Measurements from ENCODE around the gene DPEP3. TPM values are rescaled to one million over a fixed set of nuclear protein-coding genes. Genes with fewer than 3 reads are reported as not detected.
"Not testable (repeated sequence)": the region's sequence is repeated elsewhere in the genome, so short reads cannot be mapped to it uniquely, and the experiment has no call there.

Gene DPEP3
- total RNA-seq, 1 experiment from 2014 or later = not detected

GRCh38 chr16:68013440-68013839 is 33.1 kb upstream of the DPEP3 start:
- H3K9me3 ChIP-seq (ENCODE audit: low read length) = no peaks in the 10 kb centered on the region
- DNase-seq (no peak), ATAC-seq (no peak)
- no peak overlapping the region for H3K4me2 ChIP-seq (ENCODE audit: low read length)
- intact Hi-C loops (cut with micrococcal nuclease) = no loop called here
- ChIA-PET POLR2A (ENCODE audit: unreplicated experiment) (no interaction called here), CTCF (no interaction called here)
- H3K9ac ChIP-seq (ENCODE audit: low read length) = no peak overlapping the region
- no peaks in the 10 kb centered on the region for H3K9me2 ChIP-seq (replicated peaks; ENCODE audit: low read length)
- H2AFZ ChIP-seq (ENCODE audit: low read length) = no peak overlapping the region
- H3K4me3 ChIP-seq (ENCODE audit: low read length) = no peak overlapping the region
- TF ChIP-seq EZH2phosphoT487 (IDR thresholded peaks at IDR 0.05; ENCODE audit: borderline replicate concordance, low read length) = no peak
- TF ChIP-seq EZH2 (IDR thresholded peaks at IDR 0.05; ENCODE audit: low read length, unreplicated experiment) = no peak
- TF ChIP-seq CTCF (conservative IDR thresholded peaks at IDR 0.05; ENCODE audit: low read depth, low read length) = no peak
- no peak overlapping the region for H3K27ac ChIP-seq (ENCODE audit: low read length)
- BruUV-seq (replicated peaks) = no TSS peak
- H4K20me1 ChIP-seq (ENCODE audit: low read length) = no peaks in the 10 kb centered on the region
- H3F3A ChIP-seq (ENCODE audit: low read length, unreplicated experiment) = no peaks in the 10 kb centered on the region
- H3K4me1 ChIP-seq (ENCODE audit: insufficient read depth, low read length) = no peaks in the 10 kb centered on the region
- H3K27me3 ChIP-seq (ENCODE audit: low read length) = no peaks in the 10 kb centered on the region
- no peaks in the 10 kb centered on the region for H3K79me2 ChIP-seq (ENCODE audit: low read length)
- no peaks in the 10 kb centered on the region for H3K36me3 ChIP-seq (ENCODE audit: low read depth, low read length)

GRCh38 chr16:68009872-68010271 is 29.6 kb upstream of the DPEP3 start:
- H3K36me3 ChIP-seq (ENCODE audit: low read depth, low read length); H3K9ac ChIP-seq (ENCODE audit: low read length); POLR2A ChIA-PET (ENCODE audit: unreplicated experiment); H2AFZ ChIP-seq (ENCODE audit: low read length); H3K4me2 ChIP-seq (ENCODE audit: low read length); H3K27me3 ChIP-seq (ENCODE audit: low read length); H4K20me1 ChIP-seq (ENCODE audit: low read length); intact Hi-C loops (cut with micrococcal nuclease); H3K4me3 ChIP-seq (ENCODE audit: low read length); H3K27ac ChIP-seq (ENCODE audit: low read length); CTCF ChIA-PET; H3F3A ChIP-seq (ENCODE audit: low read length, unreplicated experiment); H3K9me3 ChIP-seq (ENCODE audit: low read length); DNase-seq; H3K9me2 ChIP-seq (replicated peaks; ENCODE audit: low read length); ATAC-seq; H3K79me2 ChIP-seq (ENCODE audit: low read length); BruUV-seq (replicated peaks); H3K4me1 ChIP-seq (ENCODE audit: insufficient read depth, low read length): not testable (repeated sequence)

- intact Hi-C loops (cut with micrococcal nuclease) = no loop called here
- Histone ChIP-seq H3F3A (ENCODE audit: low read length, unreplicated experiment) (no peaks in the 10 kb centered on the region), H3K4me1 (ENCODE audit: insufficient read depth, low read length) (no peaks in the 10 kb centered on the region), H3K4me2 (ENCODE audit: low read length) (no peak overlapping the region), H3K36me3 (ENCODE audit: low read depth, low read length) (no peaks in the 10 kb centered on the region), H3K4me3 (ENCODE audit: low read length) (no peak overlapping the region), H3K79me2 (ENCODE audit: low read length) (no peaks in the 10 kb centered on the region), H4K20me1 (ENCODE audit: low read length) (no peaks in the 10 kb centered on the region), H3K9me2 (replicated peaks; ENCODE audit: low read length) (no peaks in the 10 kb centered on the region), H3K27me3 (ENCODE audit: low read length) (no peaks in the 10 kb centered on the region), H3K27ac (ENCODE audit: low read length) (no peak overlapping the region), H3K9ac (ENCODE audit: low read length) (no peak overlapping the region), H2AFZ (ENCODE audit: low read length) (no peak overlapping the region), H3K9me3 (ENCODE audit: low read length) (no peaks in the 10 kb centered on the region)
- ChIA-PET POLR2A (ENCODE audit: unreplicated experiment) (no interaction called here), CTCF (no interaction called here)
- no peak for ATAC-seq
- no peak for DNase-seq
- no peak for TF ChIP-seq EZH2phosphoT487 (IDR thresholded peaks at IDR 0.05; ENCODE audit: borderline replicate concordance, low read length)
- TF ChIP-seq CTCF (conservative IDR thresholded peaks at IDR 0.05; ENCODE audit: low read depth, low read length) = no peak
- no peak for TF ChIP-seq EZH2 (IDR thresholded peaks at IDR 0.05; ENCODE audit: low read length, unreplicated experiment)
- no TSS peak for BruUV-seq (replicated peaks)
Observed at GRCh38 chr16:68009157-68009735, 28.9 kb upstream of the DPEP3 start.
